Transverse colon (tissue), 4 donors: ENCODE measurements around the gene NFATC4. TPM values are rescaled to one million over a fixed set of nuclear protein-coding genes. Genes with fewer than 3 reads are reported as not detected.

ENCODE experiments used
- DNase-seq: peaks from one replicate; pipeline ENCODE4 v3.0.0-alpha.2; 2019
- H3K27ac ChIP-seq, 4 donors: fragments of 200-600 bp; sonication (generic); 2 replicates each; pipeline ENCODE4 v1.5.1; 2016 to 2018; ENCODE audit warnings: inconsistent platforms in 4 of 4
- H3K27me3 ChIP-seq: fragments of 200-600 bp; sonication (generic); 2 replicates; pipeline ENCODE4 v1.5.1; 2017; ENCODE audit warnings: inconsistent platforms
- H3K36me3 ChIP-seq, 4 donors: fragments of 200-600 bp; sonication (generic); 2 replicates each; pipeline ENCODE4 v1.5.1; 2017 to 2019; ENCODE audit warnings: inconsistent platforms in 4 of 4
- H3K4me1 ChIP-seq, 4 donors: fragments of 200-600 bp; sonication (generic); 2 replicates each; pipeline ENCODE4 v1.5.1; 2017 to 2020; ENCODE audit warnings: inconsistent platforms in 4 of 4
- H3K4me3 ChIP-seq, 4 donors: fragments of 200-600 bp; sonication (generic); 1 replicate in 1 of 4; 2 replicates in 3 of 4; pipeline versions ENCODE4 v1.5.1 to v1.6.1; 2017 to 2019; ENCODE audit warnings: inconsistent platforms in 4 of 4
- H3K9me3 ChIP-seq, 2 donors: fragments of 200-600 bp; sonication (generic); 2 replicates each; pipeline ENCODE4 v1.5.1; 2017 to 2019; ENCODE audit warnings: inconsistent platforms in 2 of 2
- CTCF ChIP-seq, 5 experiments: fragments of 200-600 bp in 3 of 5; fragments of 450-650 bp in 2 of 5; sonication (generic) in 3 of 5; IDR thresholded peaks; 1 replicate in 2 of 5; 2 replicates in 3 of 5; pipeline ENCODE4 v1.5.1; 2016 to 2017; ENCODE audit warnings: antibody characterized with exemption in 5 of 5, inconsistent platforms in 3 of 5, mild to moderate bottlenecking in 2 of 5, moderate library complexity in 1 of 5
- EP300 ChIP-seq: sonication (generic); formaldehyde crosslinking; IDR thresholded peaks from one replicate; pipeline ENCODE4 v1.6.1; 2017; ENCODE audit warnings: antibody characterized with exemption, low read depth
- POLR2A ChIP-seq: fragments of 450-650 bp; IDR thresholded peaks from one replicate; pipeline ENCODE4 v1.6.1; 2016; ENCODE audit warnings: antibody characterized with exemption, mild to moderate bottlenecking, moderate library complexity
- POLR2AphosphoS5 ChIP-seq, 3 donors: sonication (generic); formaldehyde crosslinking; IDR thresholded peaks; one replicate each; pipeline ENCODE4 v1.6.1; 2016; ENCODE audit warnings: antibody characterized with exemption in 3 of 3
- WGBS, 2 donors: methylation state at CpG; one replicate each; pipeline ENCODE4 v1.1.5; 2018; ENCODE audit warnings: low coverage in 1 of 2; 5-methylcytosine and 5-hydroxymethylcytosine counted together
- in situ Hi-C, 4 donors: fragments of 200-750 bp; cut with MboI; loops; one replicate each; pipeline versions ENCODE4 v1.15.0 to v1.15.1; 2017; ENCODE audit warnings: low sequenced_read_pairs in 3 of 4, low pct_ligation_motif_present in 1 of 4, low pct_unique_long_range_greater_than_20kb in 1 of 4
- intact Hi-C: fragments of 100-400 bp; cut with DNase I; formaldehyde crosslinking; loops from one replicate; pipeline ENCODE4 v1.15.1; 2023; ENCODE audit warnings: low total_unique reads
- total RNA-seq, 4 donors: library from RNA; depleted of rRNA; stranded (reverse); fragments of >200 nt; gene quantifications; one replicate each; pipeline ENCODE4 v1.1.0, GENCODE V29; 2016

NFATC4 gene
- total RNA-seq, 4 donors from 2014 or later, result 13.4 to 58.0 (median 20.9) TPM

- 70% methylated on average over 6 of the region's 6 CpGs; no CpG with 5 or more reads in 1 of the 2 donors for whole genome bisulfite sequencing, 2 donors
- intact Hi-C loops (no loop called here), in situ Hi-C loops (no loop called here)
- Histone ChIP-seq H3K4me1 (no peaks in the 10 kb centered on the region), H3K27me3 (no peaks in the 10 kb centered on the region), H3K9me3 (no peaks in the 10 kb centered on the region), H3K36me3 (no peaks in the 10 kb centered on the region), H3K27ac (no peak overlapping the region), H3K4me3 (no peak overlapping the region)
- no peak for TF ChIP-seq POLR2A
- TF ChIP-seq CTCF (IDR thresholded peaks at IDR 0.05), result no peak
- TF ChIP-seq EP300, result no peak
- no peak for TF ChIP-seq POLR2AphosphoS5 (IDR thresholded peaks at IDR 0.05)
- no peak for DNase-seq
Observed at GRCh38 chr14:24409192-24409591, 41.2 kb downstream of the NFATC4 start.

DNA sequence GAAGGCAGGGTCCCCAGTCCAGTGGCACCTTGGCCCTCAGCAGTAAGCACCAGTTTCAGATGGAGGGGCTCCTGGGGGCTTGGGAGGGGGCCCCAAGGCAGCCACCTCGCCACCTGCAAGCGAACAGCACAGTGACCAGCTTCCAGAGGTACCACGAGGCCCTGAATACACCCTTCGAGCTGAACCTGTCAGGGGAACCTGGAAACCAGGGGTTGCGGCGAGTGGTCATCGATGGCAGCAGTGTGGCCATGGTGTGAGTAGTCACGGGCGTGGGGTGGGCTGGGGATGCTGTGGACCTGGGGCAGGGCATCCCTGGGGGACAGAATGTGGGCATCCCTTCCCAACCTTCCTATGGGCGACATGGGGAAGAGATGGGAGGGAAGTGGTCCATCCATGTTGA lies 42.0 kb downstream of the NFATC4 start:
- no peaks in the 10 kb centered on the region for H3K27me3 ChIP-seq
- intact Hi-C loops, result no loop called here
- H3K27ac ChIP-seq, result no peak overlapping the region
- 83% methylated on average over 5 of the region's 10 CpGs; no CpG with 5 or more reads in 1 of the 2 donors for WGBS, 2 donors
- no peaks in the 10 kb centered on the region for H3K4me1 ChIP-seq
- no peak overlapping the region for H3K4me3 ChIP-seq
- no peak for DNase-seq
- H3K9me3 ChIP-seq, result no peaks in the 10 kb centered on the region
- TF ChIP-seq POLR2AphosphoS5 (IDR thresholded peaks at IDR 0.05) (no peak), CTCF (IDR thresholded peaks at IDR 0.05) (no peak), POLR2A (no peak), EP300 (no peak)
- no peaks in the 10 kb centered on the region for H3K36me3 ChIP-seq
- in situ Hi-C loops, result no loop called here

DNA sequence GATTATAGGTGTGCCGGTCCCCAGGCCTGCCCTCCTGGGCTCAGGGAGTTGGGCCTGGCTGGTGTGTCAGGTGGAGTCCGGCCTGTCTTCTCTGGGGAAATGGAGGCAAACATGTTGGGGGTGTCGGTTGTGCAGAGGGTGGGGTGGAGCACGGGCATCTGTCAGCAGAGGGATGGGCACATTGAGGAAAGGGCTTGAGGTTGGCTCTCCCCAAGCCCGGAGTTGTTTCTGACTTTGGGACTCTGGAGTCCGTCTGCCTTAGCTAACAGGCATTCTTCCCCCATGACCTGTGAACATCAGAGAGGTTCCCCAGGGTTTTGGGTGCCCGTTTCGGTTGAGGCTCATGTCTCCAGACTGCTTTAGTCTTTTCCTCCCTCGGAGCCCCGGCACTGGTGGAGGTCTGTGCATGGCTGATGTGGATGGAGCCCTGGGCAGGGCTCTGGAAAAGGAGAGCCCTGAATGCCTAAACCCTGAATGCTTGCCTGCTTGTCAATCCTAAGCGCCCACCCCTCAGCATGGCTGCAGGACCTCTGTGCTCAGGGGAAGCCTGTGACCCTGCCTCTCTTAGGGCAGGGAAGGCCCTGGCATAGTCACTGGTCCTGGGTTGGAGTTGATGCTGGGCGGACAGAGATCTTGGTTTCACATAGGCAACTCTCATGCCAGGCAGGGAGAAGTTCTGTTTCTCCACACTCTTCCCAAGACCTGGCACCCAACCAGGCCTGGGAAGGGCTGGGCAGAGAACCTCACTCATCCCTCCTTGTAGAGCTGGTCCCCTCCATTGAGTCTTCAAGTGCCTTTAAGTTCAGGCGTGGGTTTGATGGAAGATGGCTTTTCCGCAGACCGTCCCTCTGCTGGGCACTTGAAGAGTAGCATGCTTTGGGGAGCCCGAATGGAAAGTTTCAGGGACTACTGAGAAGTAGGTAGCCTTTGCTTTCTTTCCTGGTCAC lies 43.7 kb downstream of the NFATC4 start:
- intact Hi-C loops, result no loop called here

More for the DNA sequence above, 43.7 kb downstream of the NFATC4 start:
- Histone ChIP-seq H3K4me1 (no peaks in the 10 kb centered on the region), H3K27ac (no peak overlapping the region), H3K4me3 (no peak overlapping the region), H3K27me3 (no peaks in the 10 kb centered on the region), H3K9me3 (no peaks in the 10 kb centered on the region), H3K36me3 (no peaks in the 10 kb centered on the region)
- no peak for TF ChIP-seq POLR2A
- peak; percentile 61 to 82 (median 73) for TF ChIP-seq CTCF (IDR thresholded peaks at IDR 0.05)
- in situ Hi-C loops, result no loop called here
- WGBS, 2 donors, result 0 to 65% methylated on average over 1 to 16 of the region's 16 CpGs
- no peak for DNase-seq
